Amygdala (tissue), 56 donors: ENCODE results near the gene C3orf20.

Source experiments
- DNase-seq, 56 donors: peaks; one replicate each; lab custom pipeline; 2025; lab: John Stamatoyannopoulos, UW

The C3orf20 gene

GRCh38 chr3:14792691-14793121, 117.8 kb downstream of the C3orf20 start:
- no peak for DNase-seq

- DNase-seq = no peak
Measured at GRCh38 chr3:14793126-14793857, 118.4 kb downstream of the C3orf20 start.

- DNase-seq = no peak
Measured at GRCh38 chr3:14793858-14794234, 118.9 kb downstream of the C3orf20 start.

- no peak for DNase-seq
Measured at GRCh38 chr3:14794435-14794834, 119.5 kb downstream of the C3orf20 start.

- DNase-seq = no peak
Measured at GRCh38 chr3:14795996-14796395, 121.1 kb downstream of the C3orf20 start.

GRCh38 chr3:14796403-14797077, 121.6 kb downstream of the C3orf20 start:
- no peak for DNase-seq

- no peak for DNase-seq
Measured at GRCh38 chr3:14797731-14798130, 122.8 kb downstream of the C3orf20 start.

GRCh38 chr3:14798231-14798630, 123.3 kb downstream of the C3orf20 start:
- DNase-seq = no peak

GRCh38 chr3:14799146-14799545, 124.2 kb downstream of the C3orf20 start:
- DNase-seq = no peak

GRCh38 chr3:14801031-14801430, 126.1 kb downstream of the C3orf20 start:
- DNase-seq = no peak

- no peak for DNase-seq
Measured at GRCh38 chr3:14801668-14802380, 126.9 kb downstream of the C3orf20 start.

GRCh38 chr3:14802381-14802731, 127.4 kb downstream of the C3orf20 start:
- DNase-seq = no peak

GRCh38 chr3:14803101-14803980, 128.4 kb downstream of the C3orf20 start:
- DNase-seq = no peak

- DNase-seq = no peak
Measured at GRCh38 chr3:14803981-14804834, 129.3 kb downstream of the C3orf20 start.

GRCh38 chr3:14804835-14805780, 130.2 kb downstream of the C3orf20 start:
- DNase-seq = no peak

GRCh38 chr3:14805961-14806537, 131.1 kb downstream of the C3orf20 start:
- no peak for DNase-seq

GRCh38 chr3:14806641-14807263, 131.8 kb downstream of the C3orf20 start:
- no peak for DNase-seq

GRCh38 chr3:14808025-14808424, 133.1 kb downstream of the C3orf20 start:
- DNase-seq = no peak
